Calu3 (cell line): Measurements from ENCODE around the gene BCL7A. TPM values are rescaled to one million over a fixed set of nuclear protein-coding genes. Genes with fewer than 3 reads are reported as not detected.

Source experiments
- BruUV-seq: library from RNA; stranded (reverse); fragments of 400-500 nt; replicated peaks from 2 replicates; lab custom pipeline; 2021; lab: Mats Ljungman, UMichigan
- CTCF ChIA-PET: fragments of 300-600 bp; sonication (Branson Sonifier 250); formaldehyde crosslinking; loops from one replicate; lab custom pipeline; 2022; ENCODE audit warnings: antibody characterized with exemption; lab: Charles Lee
- DNase-seq: peaks from one replicate; pipeline ENCODE4 v3.0.0; 2022
- H3K27ac Mint-ChIP-seq: one replicate; pipeline ENCODE4 v1.8.0; 2022; ENCODE audit warnings: mixed read lengths; ENCODE audit not compliant: unreplicated experiment
- H3K27me3 Mint-ChIP-seq: one replicate; pipeline ENCODE4 v1.8.0; 2022; ENCODE audit warnings: mixed read lengths; ENCODE audit not compliant: unreplicated experiment
- H3K36me3 Mint-ChIP-seq: one replicate; pipeline ENCODE4 v1.8.0; 2022; ENCODE audit warnings: mild to moderate bottlenecking, moderate library complexity, mixed read lengths; ENCODE audit not compliant: insufficient read depth, unreplicated experiment
- H3K4me1 Mint-ChIP-seq: one replicate; pipeline ENCODE4 v1.8.0; 2022; ENCODE audit warnings: mild to moderate bottlenecking, low read depth, mixed read lengths; ENCODE audit not compliant: unreplicated experiment
- H3K4me3 Mint-ChIP-seq: one replicate; pipeline ENCODE4 v1.8.0; 2022; ENCODE audit warnings: mild to moderate bottlenecking, low read depth, moderate library complexity, mixed read lengths; ENCODE audit not compliant: unreplicated experiment
- H3K9me3 Mint-ChIP-seq: one replicate; pipeline ENCODE4 v1.8.0; 2022; ENCODE audit warnings: low read depth, mixed read lengths; ENCODE audit not compliant: unreplicated experiment
- CTCF ChIP-seq: fragments of 200-600 bp; IDR thresholded peaks from one replicate; pipeline ENCODE4 v1.8.0; 2022; ENCODE audit warnings: antibody characterized with exemption; ENCODE audit not compliant: unreplicated experiment
- intact Hi-C: fragments of 100-400 bp; cut with micrococcal nuclease; formaldehyde crosslinking; loops from one replicate; pipeline ENCODE4 v1.10.0; 2022; ENCODE audit not compliant: unreplicated experiment
- total RNA-seq: library from RNA; stranded (reverse); gene quantifications from 2 replicates; pipeline ENCODE4 v1.2.3, GENCODE V29; 2022

The BCL7A gene
- total RNA-seq, 1 experiment from 2014 or later = 21.0 TPM

DNA sequence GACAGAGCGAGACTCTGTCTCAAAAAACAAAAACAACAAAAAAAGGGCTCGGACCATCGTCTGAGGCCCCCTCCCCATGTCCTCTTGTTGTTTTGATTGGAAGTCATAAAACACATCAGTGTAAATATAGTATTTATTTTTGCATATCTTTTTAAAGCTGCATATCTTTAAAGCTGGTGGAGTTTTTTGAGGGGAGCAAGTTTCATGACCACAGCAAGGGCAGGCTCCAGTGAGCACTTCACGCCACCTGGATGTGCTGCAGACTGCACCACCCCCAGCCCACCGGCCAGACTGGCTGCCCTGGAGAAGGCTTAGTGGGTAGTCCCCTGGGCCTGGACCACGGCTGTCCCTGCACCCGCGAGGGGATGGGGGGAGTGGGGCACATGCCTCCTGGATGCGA lies 11.9 kb upstream of the BCL7A start:
- no peak for TF ChIP-seq CTCF
- H3K4me1 Mint-ChIP-seq = no peaks in the 10 kb centered on the region
- no peak for DNase-seq
- intact Hi-C loops = no loop called here
- H3K9me3 Mint-ChIP-seq = no peaks in the 10 kb centered on the region
- no peaks in the 10 kb centered on the region for H3K27me3 Mint-ChIP-seq
- CTCF ChIA-PET = no interaction called here
- no peak overlapping the region for H3K4me3 Mint-ChIP-seq
- no TSS peak for BruUV-seq
- no peaks in the 10 kb centered on the region for H3K36me3 Mint-ChIP-seq
- H3K27ac Mint-ChIP-seq = no peak overlapping the region

GRCh38 chr12:122012184-122012583 lies 9.5 kb upstream of the BCL7A start:
- CTCF ChIA-PET = interaction anchor here (0.7 kb wide), 1 partner anchor 9 kb away, joined by 4 read pairs; no protein-coding TSS in a partner anchor
- TF ChIP-seq CTCF = no peak
- Mint-ChIP-seq H3K9me3 (no peaks in the 10 kb centered on the region), H3K27ac (no peak overlapping the region), H3K27me3 (no peaks in the 10 kb centered on the region), H3K4me1 (no peaks in the 10 kb centered on the region), H3K36me3 (no peaks in the 10 kb centered on the region), H3K4me3 (no peak overlapping the region)
- no peak for DNase-seq
- intact Hi-C loops = no loop called here
- BruUV-seq = no TSS peak

- H3K9me3 Mint-ChIP-seq = no peaks in the 10 kb centered on the region
- H3K27me3 Mint-ChIP-seq = no peaks in the 10 kb centered on the region
- no peak for DNase-seq
- TF ChIP-seq CTCF = no peak
- intact Hi-C loops = no loop called here
- CTCF ChIA-PET = interaction anchor here (0.7 kb wide), 1 partner anchor 8 kb away, joined by 4 read pairs; no protein-coding TSS in a partner anchor
- H3K4me1 Mint-ChIP-seq = no peaks in the 10 kb centered on the region
- no peaks in the 10 kb centered on the region for H3K36me3 Mint-ChIP-seq
- no peak overlapping the region for H3K4me3 Mint-ChIP-seq
- no peak overlapping the region for H3K27ac Mint-ChIP-seq
- BruUV-seq = no TSS peak
Observed at GRCh38 chr12:122013136-122013535, 8.5 kb upstream of the BCL7A start.

DNA sequence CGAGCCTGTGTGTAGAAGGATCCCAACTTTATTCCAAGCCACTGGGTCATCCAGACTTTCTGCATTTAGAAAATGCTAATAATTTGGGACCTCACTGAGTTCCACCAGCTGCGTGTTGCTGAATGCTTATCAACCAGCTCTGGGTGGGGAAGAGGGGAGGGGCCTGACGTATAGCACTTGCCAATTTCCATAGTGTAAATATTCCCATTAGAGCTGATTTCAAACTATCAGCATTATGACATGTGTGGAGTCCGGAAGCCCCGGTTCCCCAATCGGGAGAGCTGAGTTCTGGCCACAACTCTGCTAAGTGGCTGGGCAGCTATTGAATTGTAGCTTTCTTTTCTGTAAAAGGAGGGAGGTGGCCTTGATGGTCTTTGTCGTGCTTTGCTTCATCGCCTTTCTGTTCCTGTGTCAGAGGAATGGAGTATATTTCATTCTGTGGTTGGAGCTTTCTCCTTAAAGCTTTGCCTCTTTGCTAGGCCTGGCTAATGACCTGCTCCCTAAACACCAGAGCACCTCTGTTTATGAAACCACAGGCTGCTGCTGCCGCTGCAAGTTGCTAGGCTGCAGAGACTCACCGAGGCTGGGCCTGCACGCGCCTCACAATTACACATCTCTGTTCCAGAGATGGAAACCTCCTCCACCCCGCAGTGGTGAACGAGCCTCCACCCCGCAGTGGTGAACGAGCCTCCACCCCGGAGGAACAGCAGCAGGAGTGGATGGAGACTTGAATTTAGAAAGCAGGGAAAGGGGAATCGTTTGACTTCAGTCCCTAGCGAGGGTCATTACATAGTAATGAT lies 7.7 kb upstream of the BCL7A start:
- CTCF ChIA-PET = no interaction called here
- intact Hi-C loops = no loop called here
- Mint-ChIP-seq H3K4me3 (no peak overlapping the region), H3K9me3 (peaks cover 4% of the 10 kb centered on the region), H3K27me3 (no peaks in the 10 kb centered on the region), H3K36me3 (no peaks in the 10 kb centered on the region), H3K27ac (no peak overlapping the region), H3K4me1 (no peaks in the 10 kb centered on the region)
- no TSS peak for BruUV-seq
- DNase-seq = no peak
- no peak for TF ChIP-seq CTCF
